Activated CD8-positive, alpha-beta T cell treated with anti-CD3 and anti-CD28 coated beads, Interleukin-2, amount 10 ng/mL, durations not matched to agents 7 days and 5 days (primary cell): ENCODE data around the gene C10orf90. TPM values are rescaled to one million over a fixed set of nuclear protein-coding genes. Genes with fewer than 3 reads are reported as not detected.

Source experiments
- ATAC-seq: fragments of 150-1000 bp; cut with Tn5 transposase; one replicate; pipeline ENCODE4 v1.10.0; 2021; ENCODE audit warnings: moderate library complexity
- CTCF ChIA-PET: fragments of 350-600 bp; sonication (Branson Sonifier 250); formaldehyde crosslinking; loops from one replicate; lab custom pipeline; 2021; ENCODE audit warnings: antibody characterized with exemption; lab: Charles Lee
- POLR2A ChIA-PET: fragments of 350-600 bp; sonication (Branson Sonifier 250); formaldehyde crosslinking; loops from one replicate; lab custom pipeline; 2021; ENCODE audit warnings: antibody characterized with exemption; lab: Charles Lee
- DNase-seq: peaks from one replicate; pipeline ENCODE4 v3.0.0-alpha.2; 2020
- H3K27ac Mint-ChIP-seq: one replicate; pipeline ENCODE4 v1.8.0; 2021; ENCODE audit warnings: mild to moderate bottlenecking, mixed read lengths
- H3K27me3 Mint-ChIP-seq: one replicate; pipeline ENCODE4 v1.8.0; 2021; ENCODE audit warnings: low read depth, mixed read lengths
- H3K36me3 Mint-ChIP-seq: one replicate; pipeline ENCODE4 v1.8.0; 2021; ENCODE audit warnings: low read depth, mixed read lengths
- H3K4me1 Mint-ChIP-seq: one replicate; pipeline ENCODE4 v1.8.0; 2021; ENCODE audit warnings: low read depth, mixed read lengths
- H3K4me3 Mint-ChIP-seq: one replicate; pipeline ENCODE4 v1.8.0; 2021; ENCODE audit warnings: mild to moderate bottlenecking, mixed read lengths
- H3K9me3 Mint-ChIP-seq: one replicate; pipeline ENCODE4 v1.8.0; 2022; ENCODE audit warnings: mixed read lengths; ENCODE audit not compliant: insufficient read depth
- total RNA-seq, 2 experiments: library from RNA; stranded (reverse); gene quantifications; one replicate each; pipeline ENCODE4 v1.2.3, GENCODE V29; 2021

Gene C10orf90
- total RNA-seq, 2 experiments from 2014 or later: not detected

- H3K4me1 Mint-ChIP-seq: no peaks in the 10 kb centered on the region
- ATAC-seq: no peak
- no peak overlapping the region for H3K4me3 Mint-ChIP-seq
- DNase-seq: no peak
- no peaks in the 10 kb centered on the region for H3K27me3 Mint-ChIP-seq
- H3K27ac Mint-ChIP-seq: no peak overlapping the region
- no peaks in the 10 kb centered on the region for H3K36me3 Mint-ChIP-seq
- H3K9me3 Mint-ChIP-seq: no peaks in the 10 kb centered on the region
- CTCF ChIA-PET: no interaction called here
- POLR2A ChIA-PET: no interaction called here
Measured at GRCh38 chr10:126520751-126521317, 149.7 kb downstream of the C10orf90 start.

DNA sequence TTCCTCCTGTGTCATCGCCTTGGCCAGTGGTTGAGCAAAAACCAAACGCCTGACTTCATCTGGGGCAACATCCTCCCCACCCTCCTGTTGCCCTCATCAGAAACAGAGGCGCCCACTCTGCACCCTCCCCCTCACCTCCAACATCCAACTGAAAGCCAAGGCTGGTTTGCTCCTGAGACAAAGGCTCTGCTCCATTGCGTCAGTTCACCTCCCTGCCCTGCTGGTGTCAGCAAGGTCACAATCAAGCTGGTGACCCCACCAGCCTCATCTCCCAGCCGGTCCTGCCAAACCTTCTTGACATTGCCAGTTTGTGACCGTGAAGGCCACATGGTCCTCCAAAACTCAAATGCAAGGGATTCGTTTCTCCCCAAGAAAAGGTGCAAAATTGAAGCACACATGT is 150.5 kb downstream of the C10orf90 start:
- Mint-ChIP-seq H3K27ac (no peak overlapping the region), H3K36me3 (no peaks in the 10 kb centered on the region), H3K4me1 (no peaks in the 10 kb centered on the region), H3K9me3 (no peaks in the 10 kb centered on the region), H3K27me3 (no peaks in the 10 kb centered on the region), H3K4me3 (no peak overlapping the region)
- POLR2A ChIA-PET: no interaction called here
- no peak for DNase-seq
- CTCF ChIA-PET: no interaction called here
- no peak for ATAC-seq

- ATAC-seq (no peak), DNase-seq (no peak)
- no peaks in the 10 kb centered on the region for H3K27me3 Mint-ChIP-seq
- no peaks in the 10 kb centered on the region for H3K36me3 Mint-ChIP-seq
- ChIA-PET POLR2A (no interaction called here), CTCF (no interaction called here)
- no peaks in the 10 kb centered on the region for H3K4me1 Mint-ChIP-seq
- no peaks in the 10 kb centered on the region for H3K9me3 Mint-ChIP-seq
- H3K4me3 Mint-ChIP-seq: no peak overlapping the region
- no peak overlapping the region for H3K27ac Mint-ChIP-seq
Measured at GRCh38 chr10:126519185-126519584, 151.3 kb downstream of the C10orf90 start.

- DNase-seq: no peak
- Mint-ChIP-seq H3K9me3 (no peaks in the 10 kb centered on the region), H3K27ac (no peak overlapping the region), H3K27me3 (no peaks in the 10 kb centered on the region), H3K4me1 (no peaks in the 10 kb centered on the region), H3K36me3 (no peaks in the 10 kb centered on the region), H3K4me3 (no peak overlapping the region)
- CTCF ChIA-PET: no interaction called here
- ATAC-seq: no peak
- POLR2A ChIA-PET: no interaction called here
Measured at GRCh38 chr10:126518218-126519080, 152.0 kb downstream of the C10orf90 start.

DNA sequence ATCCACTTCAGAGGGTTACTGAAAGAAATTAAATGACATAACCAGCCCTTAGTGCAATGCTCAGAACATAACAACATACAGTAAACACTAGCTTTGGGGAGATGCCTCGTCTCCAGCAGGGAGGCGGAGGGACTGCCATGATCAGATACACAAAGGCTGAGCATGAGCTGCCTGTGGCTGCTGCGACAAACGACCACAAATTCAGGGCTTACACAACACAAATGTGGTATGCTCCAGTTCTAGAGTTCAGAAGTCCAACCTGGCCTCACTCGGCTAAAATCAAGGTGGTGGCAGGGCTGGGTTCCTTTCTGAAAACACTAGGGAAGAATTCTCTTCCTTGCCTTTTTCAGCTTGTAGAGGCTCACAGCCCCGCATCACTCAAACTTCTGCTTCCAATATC is 154.0 kb downstream of the C10orf90 start:
- CTCF ChIA-PET: no interaction called here
- H3K27me3 Mint-ChIP-seq: no peaks in the 10 kb centered on the region

DNA sequence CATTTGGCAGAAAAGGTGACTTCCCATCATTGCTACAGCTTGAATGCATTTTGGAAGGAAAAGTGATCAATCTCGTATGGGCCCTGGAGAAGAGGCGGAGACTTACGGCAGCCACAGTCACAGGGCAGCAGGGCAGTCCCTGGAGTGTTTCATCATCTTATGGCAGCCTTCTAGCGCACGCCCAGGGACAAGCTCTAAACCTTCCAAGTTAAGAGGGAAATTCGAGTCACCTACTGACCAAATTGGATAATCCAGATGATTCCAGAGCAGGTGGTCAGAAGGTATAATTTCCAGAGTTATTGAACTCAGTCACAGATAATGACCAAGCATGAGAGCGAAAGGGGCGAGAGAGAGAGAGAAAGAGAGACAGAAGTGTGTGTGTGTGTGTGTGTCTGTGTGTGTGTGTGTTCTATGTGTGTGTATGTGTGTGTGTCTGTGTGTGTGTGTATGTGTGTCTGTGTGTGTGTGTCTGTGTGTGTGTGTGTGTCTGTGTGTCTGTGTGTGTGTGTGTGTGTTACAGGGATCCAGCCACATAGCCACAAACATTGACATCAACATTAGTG is 158.5 kb downstream of the C10orf90 start:
- no peaks in the 10 kb centered on the region for H3K27me3 Mint-ChIP-seq
- ATAC-seq (no peak), DNase-seq (no peak)
- H3K36me3 Mint-ChIP-seq: no peaks in the 10 kb centered on the region
- no peaks in the 10 kb centered on the region for H3K4me1 Mint-ChIP-seq
- ChIA-PET POLR2A (no interaction called here), CTCF (no interaction called here)
- no peak overlapping the region for H3K27ac Mint-ChIP-seq
- no peak overlapping the region for H3K4me3 Mint-ChIP-seq
- H3K9me3 Mint-ChIP-seq: no peaks in the 10 kb centered on the region

More for the DNA sequence above, 154.0 kb downstream of the C10orf90 start:
- ATAC-seq (no peak), DNase-seq (no peak)
- POLR2A ChIA-PET: no interaction called here
- Mint-ChIP-seq H3K27ac (no peak overlapping the region), H3K9me3 (no peaks in the 10 kb centered on the region), H3K4me1 (no peaks in the 10 kb centered on the region), H3K4me3 (no peak overlapping the region), H3K36me3 (no peaks in the 10 kb centered on the region)

- CTCF ChIA-PET: no interaction called here
- Mint-ChIP-seq H3K4me1 (no peaks in the 10 kb centered on the region), H3K9me3 (no peaks in the 10 kb centered on the region), H3K27ac (no peak overlapping the region), H3K4me3 (no peak overlapping the region), H3K27me3 (no peaks in the 10 kb centered on the region), H3K36me3 (no peaks in the 10 kb centered on the region)
- no peak for DNase-seq
- ATAC-seq: no peak
- POLR2A ChIA-PET: no interaction called here
Measured at GRCh38 chr10:126509182-126509581, 161.3 kb downstream of the C10orf90 start.

DNA sequence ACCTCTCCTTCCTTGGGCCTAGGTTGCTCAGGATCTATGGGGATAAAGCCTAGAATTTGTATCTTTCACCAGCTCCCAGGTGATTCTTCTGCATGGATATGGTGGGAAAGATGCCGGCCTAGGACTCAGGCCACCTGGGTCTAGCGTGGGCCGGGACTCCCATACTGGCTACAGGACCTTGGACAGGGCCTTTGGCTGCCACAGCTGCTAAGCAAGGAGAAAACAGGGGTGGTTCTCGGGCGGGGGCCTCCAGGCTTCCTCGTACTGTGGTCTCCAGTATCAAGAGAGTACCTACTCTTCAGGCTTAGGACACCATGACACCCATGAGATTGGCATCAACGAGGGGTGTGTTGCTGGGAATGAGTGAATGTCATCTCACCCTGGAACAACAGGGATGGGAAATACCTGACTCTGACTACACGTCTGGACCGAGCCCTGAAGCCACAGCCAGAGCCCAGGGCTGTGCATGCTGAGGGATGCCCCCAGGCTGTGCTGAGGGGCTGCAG is 161.9 kb downstream of the C10orf90 start:
- CTCF ChIA-PET: no interaction called here
- Mint-ChIP-seq H3K9me3 (no peaks in the 10 kb centered on the region), H3K4me3 (no peak overlapping the region), H3K36me3 (no peaks in the 10 kb centered on the region), H3K4me1 (no peaks in the 10 kb centered on the region), H3K27ac (no peak overlapping the region), H3K27me3 (no peaks in the 10 kb centered on the region)
- DNase-seq (no peak), ATAC-seq (no peak)
- POLR2A ChIA-PET: no interaction called here

DNA sequence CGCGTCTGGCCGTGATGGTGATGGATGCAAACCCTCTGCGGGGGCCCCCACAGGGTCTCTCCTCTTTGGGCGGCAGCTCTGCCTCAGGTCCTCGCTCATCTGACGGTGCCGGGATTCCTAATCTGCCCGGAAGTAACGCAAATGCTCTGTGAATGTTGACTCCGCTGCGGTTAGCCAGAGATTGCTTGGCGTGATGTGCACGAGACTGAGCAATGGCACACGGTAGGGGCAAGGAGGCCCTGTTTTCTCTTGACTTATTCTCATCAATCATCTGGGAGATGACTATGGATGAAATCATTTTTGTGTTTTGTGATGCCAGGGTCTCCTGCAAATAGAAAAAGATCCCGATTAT is 165.8 kb downstream of the C10orf90 start:
- H3K4me3 Mint-ChIP-seq: no peak overlapping the region
- ChIA-PET POLR2A (no interaction called here), CTCF (no interaction called here)
- no peaks in the 10 kb centered on the region for H3K36me3 Mint-ChIP-seq
- DNase-seq (no peak), ATAC-seq (no peak)
- H3K27ac Mint-ChIP-seq: no peak overlapping the region
- no peaks in the 10 kb centered on the region for H3K9me3 Mint-ChIP-seq
- no peaks in the 10 kb centered on the region for H3K4me1 Mint-ChIP-seq
- no peaks in the 10 kb centered on the region for H3K27me3 Mint-ChIP-seq

DNA sequence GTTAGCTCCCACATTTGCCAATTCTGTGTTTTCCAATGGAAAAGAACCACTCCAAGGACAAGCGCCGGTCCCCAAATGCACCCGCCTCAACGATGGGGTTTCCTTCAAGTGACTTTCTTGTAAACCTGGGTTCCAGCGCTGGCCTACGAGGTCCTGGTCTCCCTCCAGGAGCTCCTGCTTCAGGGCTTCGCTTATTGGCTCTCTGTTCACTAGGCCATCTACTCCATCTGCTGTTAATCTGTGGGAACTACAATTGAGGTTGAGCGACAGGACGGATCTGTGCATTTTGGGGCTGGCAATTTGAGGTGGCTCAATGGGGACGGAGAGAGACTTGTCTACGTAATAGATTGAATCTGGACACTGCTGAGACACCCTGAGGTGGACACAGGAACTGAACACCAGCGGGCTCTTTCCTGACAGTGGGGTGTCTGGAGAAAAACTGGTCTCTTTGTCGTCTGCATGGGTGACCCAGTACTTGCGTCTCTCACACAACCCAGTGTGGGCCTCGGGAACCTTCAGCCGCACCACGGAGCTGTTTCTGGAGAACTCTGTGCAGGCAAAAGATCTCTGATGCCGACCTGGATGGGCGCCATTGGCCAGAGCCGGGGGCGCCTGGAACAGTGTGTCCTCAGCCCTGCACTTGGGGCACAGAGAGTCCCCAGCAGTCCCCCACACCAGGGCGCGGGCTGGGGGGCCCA is 166.3 kb downstream of the C10orf90 start:
- DNase-seq: no peak
- Mint-ChIP-seq H3K36me3 (no peaks in the 10 kb centered on the region), H3K27ac (no peak overlapping the region), H3K4me3 (no peak overlapping the region), H3K4me1 (no peaks in the 10 kb centered on the region), H3K9me3 (no peaks in the 10 kb centered on the region), H3K27me3 (no peaks in the 10 kb centered on the region)
- CTCF ChIA-PET: interaction anchor here (1.0 kb wide), 1 partner anchor 198 kb away, joined by 3 read pairs; no protein-coding TSS in a partner anchor
- POLR2A ChIA-PET: no interaction called here
- ATAC-seq: no peak

- no peaks in the 10 kb centered on the region for H3K4me1 Mint-ChIP-seq
- no peaks in the 10 kb centered on the region for H3K36me3 Mint-ChIP-seq
- ATAC-seq: no peak
- DNase-seq: no peak
- H3K4me3 Mint-ChIP-seq: no peak overlapping the region
- H3K9me3 Mint-ChIP-seq: no peaks in the 10 kb centered on the region
- no peak overlapping the region for H3K27ac Mint-ChIP-seq
- ChIA-PET CTCF (interaction anchor here (1.0 kb wide), 1 partner anchor 198 kb away, joined by 3 read pairs; no protein-coding TSS in a partner anchor), POLR2A (no interaction called here)
- H3K27me3 Mint-ChIP-seq: no peaks in the 10 kb centered on the region
Measured at GRCh38 chr10:126503392-126504062, 167.0 kb downstream of the C10orf90 start.
